M059J (cell line): ENCODE measurements around the gene PPFIA1. TPM values are rescaled to one million over a fixed set of nuclear protein-coding genes. Genes with fewer than 3 reads are reported as not detected.
"Not testable (repeated sequence)": the region's sequence is repeated elsewhere in the genome, so short reads cannot be mapped to it uniquely, and the experiment has no call there.

Experiments used
- DNase-seq: peaks from one replicate; pipeline ENCODE4 v3.0.0-alpha.2; 2012; ENCODE audit warnings: low read depth
- total RNA-seq: library from RNA; depleted of rRNA; stranded (reverse); fragments of >200 nt; shearing (Covaris generic); gene quantifications from 2 replicates; pipeline ENCODE4 v1.2.3, GENCODE V29; 2014

The PPFIA1 gene
- total RNA-seq, 1 experiment from 2014 or later = 32.2 TPM

DNA sequence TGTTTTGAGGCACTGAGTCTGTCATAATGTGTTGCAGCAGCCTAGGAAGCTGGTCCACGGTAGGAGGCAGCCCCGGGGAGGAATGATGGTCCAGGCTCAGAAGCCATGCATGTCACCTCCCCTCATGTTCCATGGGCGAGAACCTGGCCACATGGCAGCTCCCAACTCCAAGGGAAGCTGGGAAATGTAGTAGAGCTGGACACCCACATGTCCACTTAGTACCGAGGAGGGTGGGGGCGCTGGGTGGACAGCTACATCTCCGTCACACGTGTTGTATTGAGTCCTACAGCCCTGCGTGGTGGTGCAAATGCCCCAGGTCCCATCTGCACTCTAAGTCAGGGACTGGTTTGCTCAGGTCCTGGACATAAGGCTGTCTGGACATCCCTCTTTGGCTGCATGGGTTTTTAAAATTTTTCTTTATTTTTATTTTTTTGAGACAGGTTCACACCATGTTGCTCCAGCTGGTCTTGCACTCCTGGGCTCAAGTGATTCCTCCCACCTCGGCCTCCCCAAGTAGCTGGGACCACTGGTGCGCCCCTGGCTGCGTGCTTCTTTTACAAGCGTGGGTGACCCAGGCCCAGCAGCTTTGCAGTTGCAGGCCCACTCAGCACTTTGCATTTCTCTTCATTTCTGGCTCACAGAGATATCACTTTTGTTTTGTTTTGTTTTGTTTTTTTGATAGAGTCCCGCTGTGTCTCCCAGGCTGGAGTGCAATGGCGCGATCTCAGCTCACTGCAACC is 123.9 kb downstream of the PPFIA1 start:
- DNase-seq = no peak

DNA sequence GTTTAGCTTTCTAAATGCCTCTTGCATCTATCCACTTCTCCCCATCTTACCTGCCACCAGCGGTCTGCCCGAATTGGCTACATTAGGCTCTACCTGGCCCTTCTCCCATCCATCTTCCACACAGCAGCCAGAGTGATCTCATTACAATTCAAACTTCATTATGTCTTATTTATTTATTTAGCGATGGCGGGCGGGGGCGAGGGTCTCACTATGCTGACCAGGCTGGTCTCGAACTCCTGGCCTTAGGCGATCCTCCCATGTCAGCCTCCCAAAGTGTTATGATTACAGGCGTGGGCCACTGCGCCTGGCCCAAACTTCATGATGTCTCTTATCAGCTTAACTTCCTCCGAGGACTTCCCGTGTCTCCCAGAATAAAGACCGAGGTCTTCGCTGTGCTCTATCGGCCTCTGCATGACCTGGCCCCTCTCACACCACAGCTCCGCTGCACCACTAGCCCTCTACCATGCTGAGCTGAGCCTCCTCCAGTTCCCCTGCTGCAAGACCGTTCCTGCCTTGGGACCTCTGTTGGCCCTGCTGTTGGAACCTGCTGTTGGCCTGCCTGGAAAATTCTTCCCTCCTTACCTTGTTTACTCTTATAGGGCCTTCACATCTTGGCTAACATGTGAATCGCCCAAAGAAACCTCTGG is 127.0 kb downstream of the PPFIA1 start:
- DNase-seq = no peak

DNA sequence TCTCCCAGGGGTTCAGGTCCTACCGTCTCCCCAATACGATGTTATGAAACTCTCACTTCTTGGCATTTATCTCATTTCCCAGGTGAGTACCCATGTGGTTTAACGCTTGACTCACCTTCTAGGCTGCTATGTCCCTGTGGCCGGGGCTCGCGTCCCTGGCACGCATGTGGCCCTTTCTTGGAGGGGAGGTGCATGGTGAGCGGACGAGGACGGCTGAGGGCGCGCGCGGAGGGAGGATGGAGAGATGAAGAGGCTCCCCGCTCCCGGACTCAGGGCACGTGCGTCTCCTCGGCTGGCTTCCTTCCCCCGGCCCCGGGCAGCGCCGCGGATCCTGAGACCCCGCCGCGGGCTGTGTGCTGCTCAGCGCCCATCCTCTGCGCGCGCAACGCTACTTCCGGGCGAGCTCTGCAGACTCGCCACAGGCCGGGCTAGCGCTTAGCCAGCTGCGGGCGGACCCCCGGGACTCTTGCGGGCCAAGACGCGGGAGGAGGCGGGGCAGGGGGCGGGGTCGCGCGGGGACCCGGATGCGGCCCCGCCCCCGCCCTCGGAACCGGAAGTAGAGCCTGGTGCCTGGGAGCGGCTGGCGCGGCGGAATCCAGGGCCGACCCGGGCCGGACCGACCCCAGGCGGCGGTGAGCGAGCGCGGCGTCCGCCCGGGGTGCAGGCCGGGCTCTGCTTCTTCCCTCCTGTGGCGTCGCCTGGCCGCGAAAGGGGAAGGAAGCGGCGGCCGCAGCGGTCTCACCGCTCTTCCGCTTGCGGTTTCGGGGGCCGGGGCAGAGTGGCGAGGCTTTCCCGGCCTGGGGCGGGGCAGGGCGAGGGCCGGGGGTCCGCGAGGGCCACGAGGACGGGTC is 127.7 kb downstream of the PPFIA1 start, which contains the start of gene CTTN:
Gene CTTN, plus strand, starts transcription at position 547 of the 851 bp plus-strand sequence. CDS start 8,769 bp downstream, outside the sequence.
- peak; percentile 72 for DNase-seq

DNA sequence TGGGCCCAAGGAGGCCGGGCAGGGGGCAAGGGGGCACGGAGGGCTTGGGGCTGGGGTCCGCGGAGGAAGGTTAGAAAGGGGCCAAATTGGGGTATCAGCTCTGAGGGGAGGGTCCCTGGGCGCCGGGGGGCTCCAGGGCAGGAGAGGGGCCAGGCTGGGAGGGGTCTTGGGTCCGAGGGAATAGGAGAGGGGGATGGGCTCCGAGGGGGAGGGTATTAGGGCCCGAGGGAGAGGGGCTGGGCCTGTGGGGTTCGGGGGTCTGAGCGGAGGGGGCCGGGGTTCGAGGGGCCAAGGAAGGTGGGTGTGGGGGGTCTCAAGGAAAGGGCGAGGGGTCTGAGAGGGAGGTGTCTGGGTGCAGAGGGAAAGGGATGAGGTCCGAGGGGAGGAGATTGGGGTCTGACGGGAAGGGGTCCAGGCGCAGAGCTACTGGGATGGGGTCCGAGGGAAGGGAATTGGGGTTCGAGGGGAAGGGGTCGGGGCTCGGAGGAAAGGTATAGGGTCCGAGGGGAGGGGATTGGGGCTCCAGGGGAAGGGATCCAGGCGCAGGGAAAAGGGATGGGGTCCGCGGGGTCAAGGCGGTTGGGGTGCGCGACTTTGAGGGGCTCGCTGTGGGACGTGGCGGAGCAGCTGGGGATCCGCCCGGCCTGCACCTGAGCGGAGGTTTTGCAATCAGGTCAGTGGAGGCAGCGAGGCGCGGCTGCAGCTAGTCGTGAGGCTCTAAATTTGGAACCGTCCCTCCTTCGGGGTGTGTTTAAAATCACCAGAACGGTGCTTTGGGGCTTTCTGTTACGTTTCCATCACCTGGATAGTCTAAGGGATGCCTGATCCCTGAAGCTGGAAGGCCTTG is 128.6 kb downstream of the PPFIA1 start:
- DNase-seq = no peak

DNA sequence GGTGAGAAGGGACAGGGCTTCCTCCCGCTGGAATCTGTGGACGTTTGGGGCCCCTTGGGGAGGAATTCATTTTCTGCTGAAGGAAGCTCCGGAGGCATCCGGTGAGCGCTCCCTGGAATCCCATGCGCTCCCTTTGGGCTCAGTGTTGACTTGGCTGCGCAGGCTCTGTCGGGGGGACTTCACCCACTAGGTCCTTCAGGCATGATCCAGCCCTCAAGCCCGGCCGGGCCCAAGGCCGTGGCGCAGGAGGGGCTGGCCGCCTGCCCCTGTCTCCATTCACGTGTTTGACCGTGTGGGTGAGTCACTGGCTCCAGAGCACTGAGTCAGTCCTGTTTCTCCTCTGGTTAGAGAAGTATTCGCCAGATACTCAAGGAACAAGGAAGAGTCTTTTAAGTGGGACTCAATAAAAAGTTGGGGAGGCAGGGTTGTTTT is 129.2 kb downstream of the PPFIA1 start:
- peak; percentile 98 for DNase-seq

DNA sequence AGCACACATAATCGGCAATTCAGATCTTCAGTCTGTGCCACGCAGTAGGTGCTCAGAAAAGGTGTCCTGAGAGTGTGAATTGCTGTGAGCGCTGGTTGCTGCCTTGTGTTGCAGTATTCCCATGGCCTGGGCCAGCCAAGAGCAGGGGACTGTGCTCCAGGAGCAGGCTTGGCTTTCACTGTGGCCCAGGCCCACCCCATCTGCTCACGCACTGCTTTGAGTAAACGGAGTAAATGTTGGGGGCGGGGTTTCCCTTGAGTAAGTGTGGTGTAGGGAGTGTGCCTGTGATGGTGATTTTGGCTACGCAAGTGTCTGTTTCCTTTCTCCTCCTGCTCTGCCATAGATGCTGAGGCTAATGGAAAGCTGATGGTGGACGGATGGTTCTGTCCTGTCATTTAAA is 130.2 kb downstream of the PPFIA1 start:
- DNase-seq = no peak

DNA sequence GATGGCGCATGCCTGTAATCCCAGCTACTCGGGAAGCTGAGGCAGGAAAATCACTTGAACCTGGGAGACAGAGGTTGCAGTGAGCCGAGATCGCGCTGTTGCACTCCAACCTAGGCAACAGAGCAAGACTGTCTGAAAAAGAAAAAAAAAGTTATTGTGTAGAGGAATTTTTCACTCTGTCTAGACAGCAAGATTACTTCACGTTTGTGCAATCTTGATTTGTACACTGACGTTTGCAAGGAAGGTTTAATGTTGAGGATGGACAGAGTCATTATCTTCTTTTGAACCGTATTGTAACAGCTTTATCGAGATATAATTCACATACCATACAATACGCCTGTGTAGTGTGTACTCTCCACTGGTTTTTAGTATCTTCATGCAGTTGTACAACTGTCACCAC is 131.5 kb downstream of the PPFIA1 start:
- no peak for DNase-seq

DNA sequence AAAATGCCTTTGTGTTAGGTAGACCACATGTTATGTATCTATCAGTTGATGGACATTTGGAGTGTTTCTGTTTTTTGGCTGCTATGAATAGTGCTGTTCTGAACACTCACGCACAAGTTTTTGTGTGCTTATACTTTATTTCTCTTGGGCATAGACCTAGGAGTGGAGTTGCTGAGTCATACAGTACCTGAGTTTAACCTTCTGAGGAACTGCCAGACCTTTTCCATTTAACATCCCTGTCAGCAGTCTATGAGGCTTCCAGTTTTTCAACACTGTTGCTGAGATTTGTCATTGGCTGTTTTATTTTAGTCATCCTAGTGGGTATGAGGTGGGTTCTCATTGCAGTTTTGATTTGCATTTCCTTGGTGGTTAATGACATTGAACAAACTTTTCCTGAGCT is 132.2 kb downstream of the PPFIA1 start:
- DNase-seq = no peak

DNA sequence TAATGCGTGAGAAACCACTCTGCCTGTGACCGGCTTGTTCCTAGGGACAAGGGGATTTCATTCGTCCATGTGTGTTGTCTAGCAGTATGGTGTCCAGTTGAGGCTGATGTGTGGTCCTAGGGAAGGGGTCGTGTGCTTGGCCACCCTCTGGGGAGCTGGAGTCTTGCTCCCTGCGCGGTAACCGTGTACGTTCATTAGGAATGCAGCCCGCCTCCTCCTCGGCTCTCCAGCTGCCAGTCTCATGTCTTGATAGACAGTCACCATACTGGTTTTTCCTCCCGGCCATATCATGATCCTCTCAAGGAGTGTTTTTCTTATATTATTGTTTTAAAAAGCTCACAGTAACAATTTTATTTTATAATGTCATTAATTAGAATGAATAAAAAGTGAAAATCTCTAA is 133.8 kb downstream of the PPFIA1 start:
- DNase-seq = no peak

DNA sequence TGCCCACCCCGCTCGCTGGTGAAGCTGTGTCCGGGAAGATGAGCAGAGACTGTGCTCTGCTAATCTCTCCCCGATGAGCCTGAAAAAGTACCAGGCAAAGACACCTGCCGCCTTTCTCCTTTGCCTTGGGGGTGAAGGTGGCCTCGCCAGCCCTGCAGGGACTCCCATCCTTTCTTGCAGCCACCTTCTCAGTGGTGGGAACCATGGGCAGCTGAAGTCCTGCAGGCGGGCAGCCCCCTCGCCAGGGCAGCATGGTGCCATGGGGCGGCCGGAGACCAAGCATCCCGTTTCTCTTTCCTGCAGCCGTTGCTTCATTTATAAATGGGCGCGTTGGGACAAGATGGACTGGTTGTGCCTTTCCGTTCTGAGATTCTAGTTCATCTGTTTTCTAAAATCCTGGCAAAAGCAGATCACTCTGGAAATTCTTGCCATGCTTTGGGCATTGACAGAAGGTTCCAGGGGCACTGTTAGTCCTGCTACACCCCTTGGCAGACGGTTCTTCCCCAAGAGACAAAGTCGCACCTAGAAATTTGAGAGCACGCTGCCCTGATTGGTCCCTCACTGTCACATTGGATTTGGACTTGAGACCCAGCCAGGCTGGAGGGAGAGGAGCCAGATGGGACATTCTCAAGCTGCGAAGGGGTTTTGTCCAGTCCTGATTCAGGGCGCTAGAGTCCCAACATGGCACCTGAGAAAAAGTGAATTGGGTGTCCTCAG is 135.3 kb downstream of the PPFIA1 start:
- no peak for DNase-seq

DNA sequence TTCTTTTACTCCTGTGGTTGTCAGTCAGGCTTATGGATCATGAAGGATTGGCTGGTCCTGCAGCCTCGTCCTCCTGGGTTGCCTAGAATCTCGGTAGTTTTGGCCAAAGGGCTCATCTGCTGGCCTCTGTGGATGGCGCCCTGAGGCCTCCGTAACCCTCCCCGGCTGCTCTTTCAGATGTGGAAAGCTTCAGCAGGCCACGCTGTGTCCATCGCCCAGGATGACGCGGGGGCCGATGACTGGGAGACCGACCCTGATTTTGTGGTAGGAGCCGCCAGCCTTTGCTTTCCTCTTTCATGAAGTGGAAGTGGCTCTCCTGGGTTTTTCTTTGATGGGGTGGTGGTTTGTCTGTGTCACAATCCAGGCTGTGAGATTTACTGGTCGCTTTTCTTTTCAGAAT is 136.6 kb downstream of the PPFIA1 start:
- DNase-seq = no peak

DNA sequence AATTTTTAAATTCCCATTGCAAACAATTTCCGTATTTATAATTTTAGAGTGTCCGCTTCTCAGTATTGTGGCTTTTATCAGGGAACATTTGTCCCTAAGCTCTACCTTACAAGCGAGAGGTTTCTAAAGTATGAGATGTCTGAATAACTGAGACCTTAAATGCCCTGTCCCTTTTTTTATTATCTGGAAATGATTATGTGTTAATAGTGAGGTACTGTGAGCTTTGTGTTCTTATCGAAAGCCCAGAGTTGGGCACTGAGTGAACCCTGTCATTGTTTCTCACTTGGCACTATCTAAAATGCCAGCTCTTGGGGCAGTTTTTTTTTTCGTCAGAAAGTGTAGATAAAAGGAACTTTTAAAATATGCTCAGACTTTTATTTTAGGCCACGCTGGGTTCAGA is 137.3 kb downstream of the PPFIA1 start:
- DNase-seq = no peak

DNA sequence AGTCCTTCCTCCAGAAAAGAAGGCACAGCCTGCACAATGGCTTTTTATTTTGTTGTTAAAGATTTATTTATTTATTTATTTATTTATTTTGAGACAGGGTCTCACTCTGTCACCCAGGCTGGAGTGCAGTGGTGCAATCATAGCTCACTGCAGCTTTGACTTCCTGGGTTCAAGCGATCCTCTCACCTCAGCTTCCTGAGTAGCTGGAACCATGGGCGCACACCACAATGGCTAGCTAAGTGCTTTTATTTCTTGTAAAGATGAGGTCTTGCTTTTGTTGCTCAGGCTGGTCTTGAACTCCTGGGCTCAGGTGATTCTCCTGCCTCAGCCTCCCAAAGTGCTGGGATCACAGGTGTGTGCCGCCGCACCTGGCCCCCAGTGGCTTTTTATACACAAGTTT is 137.8 kb downstream of the PPFIA1 start:
- DNase-seq = not testable (repeated sequence)

DNA sequence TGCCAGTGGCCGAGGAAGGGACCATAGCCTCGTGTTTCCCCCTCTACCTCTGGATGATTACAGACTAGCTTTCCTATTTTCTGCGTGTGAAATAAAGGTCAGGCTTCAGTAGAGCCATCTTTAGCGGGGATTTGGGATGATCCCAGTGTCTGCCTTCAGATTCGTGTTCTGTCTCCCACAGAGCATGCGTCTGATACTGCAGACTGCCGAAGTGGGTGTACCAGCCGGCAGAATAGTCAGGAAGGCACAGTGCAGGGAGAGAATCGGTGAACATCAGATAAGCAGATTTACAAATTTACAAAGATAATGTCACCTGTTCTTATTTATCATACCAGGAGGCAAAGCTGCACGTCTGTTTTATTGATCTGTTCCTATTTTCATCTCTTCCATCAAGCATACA is 138.9 kb downstream of the PPFIA1 start:
- no peak for DNase-seq

DNA sequence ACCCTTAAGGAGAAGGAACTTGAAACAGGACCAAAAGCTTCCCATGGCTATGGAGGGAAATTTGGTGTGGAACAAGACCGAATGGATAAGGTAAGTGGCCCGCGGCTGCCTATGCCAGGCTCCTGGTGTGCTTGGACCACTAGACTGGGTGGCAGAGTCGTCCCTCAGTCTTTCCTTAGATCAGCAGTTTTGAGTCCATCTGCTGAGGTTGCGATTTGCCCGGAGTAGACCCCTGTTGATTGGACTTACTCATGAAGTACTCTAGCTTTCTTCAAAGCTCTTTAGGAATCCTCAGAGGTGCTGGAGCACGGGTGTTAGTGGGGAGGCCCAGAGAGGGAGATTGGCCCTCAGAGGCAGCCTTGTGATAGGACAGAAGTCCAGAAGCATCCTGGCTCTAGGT is 139.4 kb downstream of the PPFIA1 start:
- DNase-seq = no peak

DNA sequence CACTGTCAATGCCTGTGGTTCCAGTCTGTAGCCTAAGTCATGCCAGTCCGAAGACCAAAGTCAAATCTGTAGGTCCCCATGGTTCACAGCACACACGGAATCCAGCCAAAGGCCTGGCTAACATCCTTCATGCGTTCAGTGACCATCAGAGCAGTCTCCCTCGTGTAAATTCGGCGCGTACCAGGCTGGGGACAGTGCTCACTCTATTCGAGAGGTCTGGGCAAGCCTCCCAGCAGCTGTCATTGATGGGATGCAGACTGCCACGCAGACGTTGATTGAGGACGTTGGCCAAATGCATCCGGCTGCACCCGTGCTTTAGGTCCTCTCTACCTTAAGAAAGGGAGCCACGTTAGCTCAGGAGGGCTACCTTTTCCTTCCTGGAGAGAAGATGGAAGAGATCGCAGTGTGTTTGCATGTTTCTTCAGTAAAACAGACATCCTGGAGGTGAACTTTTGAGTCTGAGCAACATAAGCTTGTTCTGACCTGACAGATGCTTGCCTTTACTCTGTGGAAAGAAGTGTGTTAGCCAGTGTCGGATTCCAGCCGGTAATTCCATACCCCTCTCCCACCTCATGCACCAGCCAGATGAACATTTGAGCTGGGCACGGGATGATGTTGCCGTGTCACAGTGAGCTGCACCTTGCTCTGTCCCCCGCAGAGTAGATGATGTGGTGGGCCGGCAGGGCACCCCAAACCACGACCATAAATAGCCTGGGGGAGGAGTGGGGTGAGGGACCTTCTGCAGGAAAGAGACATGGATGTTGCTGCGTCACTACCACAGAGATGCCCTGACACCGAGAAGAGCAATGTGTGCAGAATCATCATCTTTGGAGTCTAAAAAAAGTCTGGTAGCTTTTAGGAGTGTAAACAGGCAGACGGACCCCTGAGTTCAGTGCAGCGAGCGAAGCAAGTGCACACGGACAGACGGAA is 140.1 kb downstream of the PPFIA1 start:
- no peak for DNase-seq

DNA sequence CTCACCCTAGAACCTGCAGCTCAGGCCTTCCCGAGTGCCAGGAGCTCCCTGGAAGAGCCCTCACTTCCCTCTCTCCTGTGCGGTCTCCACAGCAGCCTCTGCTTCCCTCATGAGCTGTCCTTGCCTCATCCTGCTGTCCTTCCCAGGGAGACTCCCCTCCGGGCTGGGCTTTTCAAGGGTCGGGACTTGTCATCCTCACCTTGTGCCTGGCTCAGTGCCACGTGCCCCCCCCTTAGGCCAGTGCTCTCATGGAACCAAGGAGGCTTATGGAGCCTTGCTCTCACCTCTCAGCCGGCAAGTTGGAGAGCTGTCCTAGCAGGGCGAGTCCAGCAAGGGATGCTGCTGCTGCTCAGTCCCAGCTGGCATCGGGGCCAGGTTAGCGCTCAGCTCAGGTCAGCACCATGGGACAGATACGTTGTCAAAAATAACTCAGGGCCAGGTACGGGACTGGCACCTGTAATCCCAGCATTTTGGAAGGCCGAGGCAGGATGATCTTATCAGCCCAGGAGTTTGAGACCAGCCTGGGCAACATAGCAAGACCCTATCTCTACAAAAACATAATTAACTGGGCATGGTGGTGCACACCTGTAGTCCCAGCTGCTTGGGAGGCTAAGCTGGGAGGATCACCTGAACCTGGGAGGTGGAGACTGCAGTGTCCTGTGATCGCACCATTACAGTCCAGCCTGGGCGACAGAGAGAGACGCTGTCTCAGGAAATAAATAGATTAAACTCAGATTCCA is 141.4 kb downstream of the PPFIA1 start:
- DNase-seq = no peak

DNA sequence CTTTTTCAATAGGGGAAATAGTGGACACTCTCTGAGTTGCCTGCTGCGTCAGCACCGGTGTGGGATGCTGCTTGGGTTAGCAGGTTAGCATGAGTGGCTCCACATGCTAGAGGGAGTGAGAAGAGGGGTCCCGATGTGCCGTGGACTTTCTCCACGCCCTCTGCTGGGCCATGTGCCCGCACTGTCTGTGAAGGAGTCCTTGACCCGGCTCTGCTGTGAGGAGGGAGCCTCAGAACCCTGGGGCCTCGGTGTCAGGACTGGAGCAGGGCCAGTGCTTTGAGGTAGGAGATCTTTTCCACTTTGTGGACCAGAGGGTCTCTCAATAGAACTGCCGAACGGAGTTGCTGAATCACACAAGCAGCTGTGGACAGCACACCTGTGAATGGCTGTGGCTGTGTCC is 142.7 kb downstream of the PPFIA1 start:
- DNase-seq = no peak
